Neural progenitor cell (in vitro differentiated cells): Measurements from ENCODE around the gene UBE2F. TPM values are rescaled to one million over a fixed set of nuclear protein-coding genes. Genes with fewer than 3 reads are reported as not detected.
"Not testable (repeated sequence)": the region's sequence is repeated elsewhere in the genome, so short reads cannot be mapped to it uniquely, and the experiment has no call there.

ENCODE experiments used
- DNase-seq: peaks from one replicate; pipeline ENCODE4 v3.0.0-alpha.2; 2016; ENCODE audit warnings: low spot score
- H2AFZ ChIP-seq: fragments of 200-600 bp; sonication (generic); replicated peaks from 2 replicates; pipeline ENCODE4 v1.6.1; 2016; ENCODE audit warnings: antibody characterized with exemption
- H3F3A ChIP-seq: fragments of 200-600 bp; sonication (generic); 2 replicates; pipeline ENCODE4 v1.6.1; 2016; ENCODE audit warnings: antibody characterized with exemption, low read depth
- H3K27ac ChIP-seq: fragments of 200-600 bp; sonication (generic); 2 replicates; pipeline ENCODE4 v1.5.1; 2016; ENCODE audit warnings: mild to moderate bottlenecking
- H3K27me3 ChIP-seq: fragments of 200-600 bp; sonication (generic); 2 replicates; pipeline ENCODE4 v1.6.1; 2016; ENCODE audit warnings: mild to moderate bottlenecking, moderate library complexity
- H3K36me3 ChIP-seq: fragments of 200-600 bp; sonication (generic); 2 replicates; pipeline ENCODE4 v1.5.1; 2016
- H3K4me1 ChIP-seq: fragments of 200-600 bp; sonication (generic); 2 replicates; pipeline ENCODE4 v1.6.1; 2016; ENCODE audit warnings: mixed run types
- H3K4me2 ChIP-seq: fragments of 200-600 bp; sonication (generic); 2 replicates; pipeline ENCODE4 v1.6.1; 2016
- H3K4me3 ChIP-seq: fragments of 200-600 bp; sonication (generic); 2 replicates; pipeline ENCODE4 v1.5.1; 2016
- H3K79me2 ChIP-seq: fragments of 200-600 bp; sonication (generic); 2 replicates; pipeline ENCODE4 v1.6.1; 2016; ENCODE audit warnings: low read depth
- H3K9ac ChIP-seq: fragments of 200-600 bp; sonication (generic); 2 replicates; pipeline ENCODE4 v1.6.1; 2016
- H3K9me3 ChIP-seq: fragments of 200-600 bp; sonication (generic); 2 replicates; pipeline ENCODE4 v1.5.1; 2016; ENCODE audit warnings: low read depth
- H4K20me1 ChIP-seq: fragments of 200-600 bp; sonication (generic); 2 replicates; pipeline ENCODE4 v1.6.1; 2016; ENCODE audit warnings: low read depth
- H3K27ac Mint-ChIP-seq: 3 replicates; pipeline ENCODE4 v1.8.0; 2021; ENCODE audit warnings: mixed read lengths
- H3K27me3 Mint-ChIP-seq: 2 replicates; pipeline ENCODE4 v1.8.0; 2022; ENCODE audit warnings: low read depth, mild to moderate bottlenecking, inconsistent platforms, moderate library complexity, mixed read lengths; ENCODE audit not compliant: insufficient read depth
- H3K36me3 Mint-ChIP-seq: 3 replicates; pipeline ENCODE4 v1.8.0; 2021; ENCODE audit warnings: mixed read lengths
- H3K4me1 Mint-ChIP-seq: 3 replicates; pipeline ENCODE4 v1.8.0; 2021; ENCODE audit warnings: mixed read lengths
- H3K4me3 Mint-ChIP-seq: 3 replicates; pipeline ENCODE4 v1.8.0; 2021; ENCODE audit warnings: mild to moderate bottlenecking, moderate library complexity, mixed read lengths
- H3K9me3 Mint-ChIP-seq: 3 replicates; pipeline ENCODE4 v1.8.0; 2020; ENCODE audit warnings: mixed read lengths
- CTCF ChIP-seq: fragments of 200-600 bp; sonication (generic); IDR thresholded peaks from 2 replicates; pipeline ENCODE4 v1.5.1; 2017; ENCODE audit warnings: antibody characterized with exemption, mild to moderate bottlenecking
- EZH2 ChIP-seq: fragments of 200-600 bp; sonication (generic); IDR thresholded peaks from 2 replicates; pipeline ENCODE4 v1.6.1; 2017; ENCODE audit warnings: antibody characterized with exemption, mild to moderate bottlenecking, moderate library complexity
- EZH2phosphoT487 ChIP-seq: fragments of 200-600 bp; sonication (generic); IDR thresholded peaks from 2 replicates; pipeline ENCODE4 v1.6.1; 2017; ENCODE audit warnings: antibody characterized with exemption
- total RNA-seq: library from RNA; depleted of rRNA; stranded (reverse); fragments of >200 nt; gene quantifications from 2 replicates; pipeline ENCODE4 v1.2.3, GENCODE V29; 2015; ENCODE audit warnings: low replicate concordance

The UBE2F gene
- total RNA-seq, 1 donor from 2014 or later = 77.4 TPM

- Mint-ChIP-seq H3K9me3 (peaks cover 7% of the 10 kb centered on the region), H3K27me3 (no peaks in the 10 kb centered on the region), H3K27ac (no peak overlapping the region), H3K36me3 (peaks cover 22% of the 10 kb centered on the region), H3K4me1 (no peaks in the 10 kb centered on the region), H3K4me3 (no peak overlapping the region)
- no peak for TF ChIP-seq EZH2
- TF ChIP-seq CTCF = no peak
- TF ChIP-seq EZH2phosphoT487 = no peak
- H3K79me2 ChIP-seq = no peaks in the 10 kb centered on the region
- H4K20me1 ChIP-seq = no peaks in the 10 kb centered on the region
- no peaks in the 10 kb centered on the region for H3K36me3 ChIP-seq
- H3K9ac ChIP-seq = no peak overlapping the region
- DNase-seq = no peak
- no peak overlapping the region for H3K27ac ChIP-seq
- H2AFZ ChIP-seq = no peak overlapping the region
- no peak overlapping the region for H3K4me3 ChIP-seq
- H3K4me1 ChIP-seq = no peaks in the 10 kb centered on the region
- H3K9me3 ChIP-seq = no peaks in the 10 kb centered on the region
- H3K27me3 ChIP-seq = no peaks in the 10 kb centered on the region
- H3F3A ChIP-seq = no peaks in the 10 kb centered on the region
- no peak overlapping the region for H3K4me2 ChIP-seq
Observed at GRCh38 chr2:238046725-238047270, 80.0 kb downstream of the UBE2F start.

GRCh38 chr2:238053191-238053776, 86.5 kb downstream of the UBE2F start:
- H3K27me3 ChIP-seq = no peaks in the 10 kb centered on the region
- no peak overlapping the region for H2AFZ ChIP-seq
- no peak overlapping the region for H3K27ac ChIP-seq
- no peak overlapping the region for H3K27ac Mint-ChIP-seq
- H3K4me2 ChIP-seq = no peak overlapping the region
- H3K4me3 ChIP-seq = no peak overlapping the region
- H3K4me3 Mint-ChIP-seq = no peak overlapping the region
- H3K36me3 ChIP-seq = no peaks in the 10 kb centered on the region
- H3K4me1 ChIP-seq = no peaks in the 10 kb centered on the region
- H3K4me1 Mint-ChIP-seq = no peaks in the 10 kb centered on the region
- peaks cover 7% of the 10 kb centered on the region for H3K9me3 Mint-ChIP-seq
- no peaks in the 10 kb centered on the region for H3F3A ChIP-seq
- H3K9ac ChIP-seq = no peak overlapping the region
- no peaks in the 10 kb centered on the region for H3K79me2 ChIP-seq
- peaks cover 6% of the 10 kb centered on the region for H3K36me3 Mint-ChIP-seq
- TF ChIP-seq EZH2phosphoT487 (no peak), CTCF (no peak), EZH2 (no peak)
- H3K27me3 Mint-ChIP-seq = no peaks in the 10 kb centered on the region
- H3K9me3 ChIP-seq = no peaks in the 10 kb centered on the region
- no peaks in the 10 kb centered on the region for H4K20me1 ChIP-seq
- no peak for DNase-seq

- Histone ChIP-seq H3K4me3 (no peak overlapping the region), H2AFZ (no peak overlapping the region), H3K27ac (no peak overlapping the region), H3K4me2 (no peak overlapping the region), H3K36me3 (no peaks in the 10 kb centered on the region), H3F3A (peaks cover 15% of the 10 kb centered on the region), H3K9ac (no peak overlapping the region), H3K79me2 (peaks cover 11% of the 10 kb centered on the region), H3K27me3 (no peaks in the 10 kb centered on the region), H4K20me1 (no peaks in the 10 kb centered on the region), H3K4me1 (peaks cover 8% of the 10 kb centered on the region), H3K9me3 (no peaks in the 10 kb centered on the region)
- peaks cover 9% of the 10 kb centered on the region for H3K4me1 Mint-ChIP-seq
- no peak overlapping the region for H3K27ac Mint-ChIP-seq
- H3K9me3 Mint-ChIP-seq = no peaks in the 10 kb centered on the region
- no peak for TF ChIP-seq CTCF
- no peak for TF ChIP-seq EZH2phosphoT487
- no peak for TF ChIP-seq EZH2
- DNase-seq = no peak
- no peak overlapping the region for H3K4me3 Mint-ChIP-seq
- peaks cover 3% of the 10 kb centered on the region for H3K36me3 Mint-ChIP-seq
- H3K27me3 Mint-ChIP-seq = no peaks in the 10 kb centered on the region
Observed at GRCh38 chr2:238055841-238056240, 89.0 kb downstream of the UBE2F start.

- peaks cover 19% of the 10 kb centered on the region for H3F3A ChIP-seq
- not testable (repeated sequence) for H3K36me3 Mint-ChIP-seq, H3K27me3 Mint-ChIP-seq, H4K20me1 ChIP-seq, H3K27ac ChIP-seq, DNase-seq, H3K4me3 ChIP-seq, H3K9ac ChIP-seq, H2AFZ ChIP-seq, H3K4me2 ChIP-seq, H3K36me3 ChIP-seq, H3K27me3 ChIP-seq, H3K9me3 ChIP-seq, H3K27ac Mint-ChIP-seq, H3K9me3 Mint-ChIP-seq
- peak overlapping the region; percentile 66 for H3K4me3 Mint-ChIP-seq
- peaks cover 30% of the 10 kb centered on the region for H3K79me2 ChIP-seq
- peaks cover 22% of the 10 kb centered on the region for H3K4me1 Mint-ChIP-seq
- peaks cover 15% of the 10 kb centered on the region for H3K4me1 ChIP-seq
Observed at GRCh38 chr2:238057696-238058575, 91.1 kb downstream of the UBE2F start.
